Measurements from ENCODE around the gene SFR1.

DNA sequence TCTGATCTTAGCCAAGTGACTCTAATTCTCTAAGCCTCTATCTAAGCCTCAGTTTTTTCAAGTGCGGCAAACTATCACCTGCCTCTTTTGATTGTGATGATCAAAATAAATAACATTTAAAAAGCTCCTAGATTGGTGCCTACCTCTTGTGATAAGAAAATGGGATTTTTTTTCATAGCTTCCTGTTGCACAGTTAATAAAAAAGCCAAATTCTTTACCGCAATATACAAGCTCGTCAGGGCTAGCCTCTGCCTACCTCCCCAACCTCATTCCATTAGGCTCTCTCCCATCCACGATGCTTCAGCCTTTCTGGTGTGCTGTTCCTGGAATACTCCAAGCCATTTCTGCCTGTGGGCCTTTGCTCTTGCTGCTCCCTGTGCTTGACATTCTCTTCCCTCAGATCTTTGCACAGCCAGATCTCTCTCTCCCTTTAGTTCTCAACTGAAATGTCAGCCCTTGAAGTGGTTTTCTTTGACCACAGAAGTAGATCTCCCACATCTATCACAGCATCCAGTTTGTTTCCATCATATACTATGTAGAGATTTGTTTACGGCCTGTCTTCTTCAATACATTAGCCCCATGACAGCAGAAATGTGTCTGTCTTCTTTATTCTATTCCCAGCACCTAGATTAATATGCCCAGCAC lies 48.8 kb downstream of the SFR1 start:
- no peak for TF ChIP-seq CTCF (IDR thresholded peaks at IDR 0.05; ENCODE audit: borderline replicate concordance, extremely low read depth, low read length, poor library complexity, severe bottlenecking)
- TF ChIP-seq EZH2 (IDR thresholded peaks at IDR 0.05; ENCODE audit: borderline replicate concordance, low read depth, low read length, severe bottlenecking): no peak

Data from DND-41 (cell line).